NB4 (cell line): ENCODE results near the gene SLC25A1.

Experiments used
- DNase-seq: peaks from one replicate; pipeline ENCODE4 v3.0.0; 2010; ENCODE audit warnings: low read depth
- H3K4me3 ChIP-seq: one replicate; pipeline ENCODE4 v1.5.1; 2011; ENCODE audit warnings: mild to moderate bottlenecking, low read depth, low read length, moderate library complexity
- CTCF ChIP-seq: IDR thresholded peaks from one replicate; pipeline ENCODE4 v1.5.1; 2012; ENCODE audit warnings: low read depth, low read length
- MAX ChIP-seq: IDR thresholded peaks from 2 replicates; pipeline ENCODE4 v1.6.1; 2011; ENCODE audit warnings: low read depth, low read length
- MYC ChIP-seq: IDR thresholded peaks from 2 replicates; pipeline ENCODE4 v1.6.1; 2011; ENCODE audit warnings: low read depth, low read length
- POLR2A ChIP-seq: IDR thresholded peaks from 2 replicates; pipeline ENCODE4 v1.6.1; 2011; ENCODE audit warnings: mild to moderate bottlenecking; ENCODE audit not compliant: insufficient read length; ENCODE audit errors: extremely low read depth

The SLC25A1 gene

GRCh38 chr22:19149991-19150390 is 28.5 kb downstream of the SLC25A1 start, which contains the start of gene GSC2:
Gene GSC2, minus strand, starts transcription at chr22:19150292. Its CDS starts 9 bp downstream, at chr22:19150283.
- TF ChIP-seq CTCF (no peak), MAX (no peak), POLR2A (no peak), MYC (no peak)
- no peak within 1 kb of the TSS for H3K4me3 ChIP-seq
- DNase-seq = no peak

- H3K4me3 ChIP-seq = no peak overlapping the region
- no peak for DNase-seq
- no peak for TF ChIP-seq MYC
- TF ChIP-seq MAX = no peak
- no peak for TF ChIP-seq POLR2A
- no peak for TF ChIP-seq CTCF
Measured at GRCh38 chr22:19149047-19149883, 29.3 kb downstream of the SLC25A1 start.

GRCh38 chr22:19148417-19149046 is 30.0 kb downstream of the SLC25A1 start:
- H3K4me3 ChIP-seq = no peak overlapping the region
- no peak for DNase-seq
- no peak for TF ChIP-seq CTCF
- no peak for TF ChIP-seq MYC
- TF ChIP-seq MAX = no peak
- no peak for TF ChIP-seq POLR2A

- no peak for DNase-seq
- no peak for TF ChIP-seq MYC
- TF ChIP-seq MAX = no peak
- no peak for TF ChIP-seq CTCF
- no peak for TF ChIP-seq POLR2A
- H3K4me3 ChIP-seq = no peak overlapping the region
Measured at GRCh38 chr22:19147195-19147780, 31.2 kb downstream of the SLC25A1 start.

- no peak overlapping the region for H3K4me3 ChIP-seq
- no peak for DNase-seq
- TF ChIP-seq MYC = no peak
- no peak for TF ChIP-seq POLR2A
- TF ChIP-seq MAX = no peak
- no peak for TF ChIP-seq CTCF
Measured at GRCh38 chr22:19146215-19146968, 32.1 kb downstream of the SLC25A1 start.
